ENCODE data around the gene ISG20.

- no peak for TF ChIP-seq CTCF (IDR thresholded peaks at IDR 0.05)
- TF ChIP-seq EZH2 (IDR thresholded peaks at IDR 0.05) = no peak
Measured at GRCh38 chr15:88625943-88626741, 12.7 kb upstream of the ISG20 start.
